SW 1271 (cell line): ENCODE data around the gene C2CD4A.
A peak's percentile ranks its signal among the peaks of the same experiment; 100 is the strongest.
"Not testable (repeated sequence)": the region's sequence is repeated elsewhere in the genome, so short reads cannot be mapped to it uniquely, and the experiment has no call there.

ENCODE experiments used
- DNase-seq, 2 experiments: peaks; one replicate each; lab custom pipeline; 2025; lab: John Stamatoyannopoulos, UW

C2CD4A gene, protein sequence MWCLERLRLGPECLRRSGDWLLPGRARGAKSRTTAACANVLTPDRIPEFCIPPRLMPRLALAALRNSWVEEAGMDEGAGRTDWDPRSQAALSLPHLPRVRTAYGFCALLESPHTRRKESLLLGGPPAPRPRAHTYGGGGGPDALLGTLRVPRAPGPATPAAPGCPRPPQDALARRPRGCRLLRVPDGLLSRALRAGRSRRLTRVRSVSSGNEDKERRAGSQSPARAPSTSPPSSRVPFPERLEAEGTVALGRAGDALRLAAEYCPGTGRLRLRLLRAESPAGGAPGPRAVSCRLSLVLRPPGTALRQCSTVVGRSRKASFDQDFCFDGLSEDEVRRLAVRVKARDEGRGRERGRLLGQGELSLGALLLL

DNA sequence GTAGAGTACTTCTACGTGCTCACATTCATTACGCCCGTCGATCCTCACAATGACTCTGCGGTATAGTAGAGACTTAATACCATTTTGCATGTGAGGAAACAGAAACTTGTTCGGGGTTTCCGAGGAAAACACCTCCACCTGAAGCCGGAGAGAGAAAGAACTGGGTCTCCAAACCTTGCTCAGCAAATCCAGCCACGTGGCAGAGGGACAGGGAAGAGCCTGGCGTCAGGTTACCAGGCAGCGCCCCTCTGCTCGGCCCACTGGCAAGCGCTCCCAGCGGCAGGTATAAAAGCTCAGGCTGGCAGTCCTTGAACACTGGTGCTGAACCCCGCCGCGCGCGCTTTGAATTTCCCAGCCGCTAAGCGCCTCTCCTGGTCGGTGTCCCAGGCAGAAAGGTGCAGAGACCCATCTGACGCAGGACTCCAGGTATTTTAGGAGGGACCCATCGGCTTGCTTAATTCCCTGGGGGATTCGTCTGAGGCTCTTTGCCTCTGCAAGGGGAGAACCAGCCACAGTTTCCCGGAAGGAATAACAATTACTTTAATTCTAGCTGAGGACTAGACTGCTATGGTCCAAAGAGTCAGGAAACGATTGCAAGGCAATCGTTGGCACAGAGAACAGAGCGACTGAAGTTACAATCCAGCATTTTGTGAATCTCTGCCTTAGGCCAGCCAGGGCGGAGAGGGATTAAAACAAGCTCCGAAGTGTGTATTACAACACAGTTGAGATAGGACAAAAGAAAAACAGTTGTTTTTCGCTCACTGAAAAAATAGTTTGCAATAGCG lies at the start of gene C2CD4A:
Gene C2CD4A (plus strand): TSS at position 315 of the 785 bp plus-strand sequence. CDS start 637 bp downstream, outside the sequence.
- DNase-seq = no peak

DNA sequence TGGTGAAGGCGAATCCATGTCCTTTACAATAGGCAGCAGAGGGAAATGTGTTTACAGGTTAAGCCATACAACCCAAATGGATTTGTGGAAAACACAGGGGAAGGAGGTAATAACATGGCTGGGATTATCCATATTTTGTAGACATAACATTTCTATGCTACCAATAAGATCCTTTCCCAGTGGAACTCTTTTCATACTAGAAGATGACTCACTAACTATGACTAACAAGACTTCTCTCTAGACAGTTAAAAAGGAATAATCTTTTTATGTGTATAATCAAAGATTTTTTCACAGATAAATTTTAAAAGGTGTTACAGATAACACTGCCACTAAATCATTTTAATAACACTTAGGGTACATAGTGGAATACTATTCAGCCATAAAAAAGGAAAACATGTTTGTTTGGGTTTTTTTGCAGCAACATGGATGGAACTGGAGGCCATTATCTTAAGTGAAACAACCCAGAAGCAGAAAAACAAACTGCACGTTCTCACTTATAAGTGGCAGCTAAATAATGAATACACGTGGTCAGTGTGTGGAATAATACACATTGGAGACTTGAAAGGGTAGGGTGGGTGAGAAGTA lies 46.1 kb upstream of the C2CD4A start:
- DNase-seq = no peak

DNA sequence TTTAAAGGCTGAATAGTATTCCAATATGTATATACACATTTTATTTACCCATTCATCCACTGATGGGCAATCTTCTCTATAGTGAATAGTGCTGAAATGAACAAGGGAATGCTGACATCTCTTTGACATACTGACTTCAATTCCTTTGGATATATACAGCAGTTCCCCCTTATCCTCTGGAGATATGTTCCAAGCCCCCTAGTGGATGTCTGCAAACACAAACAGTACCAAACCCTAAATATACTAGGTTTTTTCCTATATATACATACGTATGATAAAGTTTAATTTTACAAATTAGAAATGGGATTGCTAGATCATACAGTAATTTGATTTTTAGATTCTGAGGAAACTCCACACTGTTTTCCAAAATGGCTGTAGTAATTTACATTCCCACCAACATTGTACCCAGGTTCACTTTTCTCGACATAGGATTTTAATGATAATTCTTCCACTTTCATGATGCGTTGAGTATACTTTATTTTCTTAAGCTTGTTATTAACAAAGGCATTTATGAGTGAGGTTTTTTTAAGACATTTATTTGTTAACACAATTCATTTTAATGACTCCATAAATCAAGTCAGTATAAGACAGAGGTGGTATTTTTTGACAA lies 44.7 kb upstream of the C2CD4A start:
- peak in 1 of 2 experiments; percentile 61 for DNase-seq

DNA sequence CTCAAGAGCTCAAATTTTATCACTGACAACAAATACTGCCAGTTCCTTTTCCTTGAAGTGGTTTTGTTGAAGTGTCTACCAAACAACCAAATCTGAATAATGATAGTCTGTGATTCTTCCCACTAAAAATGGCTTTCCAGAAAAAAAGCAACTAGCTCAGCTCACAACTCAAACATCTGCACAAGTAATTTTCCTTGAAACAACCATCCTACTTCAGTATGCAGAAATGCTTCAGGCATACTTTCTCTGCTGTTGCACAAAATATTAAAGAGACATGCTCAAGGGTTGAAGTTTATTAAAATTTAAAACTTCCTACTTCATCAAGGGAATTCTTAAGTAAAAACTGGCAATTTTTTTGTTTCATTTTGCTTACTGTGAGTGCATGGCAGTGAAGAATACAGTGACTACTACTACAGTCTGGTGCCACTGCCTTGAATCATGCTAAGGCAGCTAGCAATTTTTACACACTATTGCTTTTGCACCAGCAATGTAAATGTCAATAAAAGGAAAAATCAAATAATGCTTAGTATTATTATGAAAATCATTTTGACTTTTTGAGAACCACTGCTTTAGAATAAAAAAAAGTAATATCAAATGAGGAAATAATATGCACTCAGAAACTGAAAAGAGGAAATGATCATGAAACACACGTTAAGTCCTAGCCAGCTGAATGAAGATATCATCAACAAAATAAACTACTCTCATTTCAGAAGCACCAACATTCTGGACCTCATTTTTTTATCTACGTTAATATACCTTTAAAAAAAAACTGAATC lies 40.1 kb upstream of the C2CD4A start:
- DNase-seq = no peak

DNA sequence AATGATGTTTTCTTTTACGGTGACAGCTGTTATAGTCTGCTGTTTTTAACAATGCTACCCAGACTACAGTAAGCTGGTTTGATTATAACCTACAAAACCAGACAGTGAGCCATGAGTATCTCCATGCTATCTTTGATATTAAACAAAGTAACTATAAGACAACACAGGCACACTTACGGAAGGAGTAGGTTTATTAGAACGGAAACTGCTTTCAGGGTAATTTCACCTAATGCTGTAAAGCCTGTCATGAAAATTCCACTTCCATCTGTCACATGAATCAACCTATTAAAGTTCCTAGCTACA lies 39.6 kb upstream of the C2CD4A start:
- no peak for DNase-seq

DNA sequence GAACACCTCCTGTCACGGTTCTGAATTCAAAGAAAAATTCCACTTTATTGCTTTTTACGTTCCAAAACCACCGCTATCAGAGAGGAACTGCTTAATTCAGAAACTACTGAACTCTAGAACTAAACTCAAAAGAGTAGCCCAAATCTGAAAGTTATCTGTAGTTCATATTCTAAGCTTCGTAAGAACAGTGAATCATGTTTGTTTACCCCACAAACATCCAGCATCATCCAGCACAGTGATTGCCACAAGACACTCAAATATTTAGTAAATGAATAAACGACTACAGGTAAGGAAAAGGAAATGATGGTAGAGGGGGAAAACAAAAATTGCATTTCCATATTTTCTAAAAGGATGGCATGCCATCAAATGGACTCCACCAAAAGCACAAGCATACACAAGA lies 38.9 kb upstream of the C2CD4A start:
- no peak for DNase-seq

DNA sequence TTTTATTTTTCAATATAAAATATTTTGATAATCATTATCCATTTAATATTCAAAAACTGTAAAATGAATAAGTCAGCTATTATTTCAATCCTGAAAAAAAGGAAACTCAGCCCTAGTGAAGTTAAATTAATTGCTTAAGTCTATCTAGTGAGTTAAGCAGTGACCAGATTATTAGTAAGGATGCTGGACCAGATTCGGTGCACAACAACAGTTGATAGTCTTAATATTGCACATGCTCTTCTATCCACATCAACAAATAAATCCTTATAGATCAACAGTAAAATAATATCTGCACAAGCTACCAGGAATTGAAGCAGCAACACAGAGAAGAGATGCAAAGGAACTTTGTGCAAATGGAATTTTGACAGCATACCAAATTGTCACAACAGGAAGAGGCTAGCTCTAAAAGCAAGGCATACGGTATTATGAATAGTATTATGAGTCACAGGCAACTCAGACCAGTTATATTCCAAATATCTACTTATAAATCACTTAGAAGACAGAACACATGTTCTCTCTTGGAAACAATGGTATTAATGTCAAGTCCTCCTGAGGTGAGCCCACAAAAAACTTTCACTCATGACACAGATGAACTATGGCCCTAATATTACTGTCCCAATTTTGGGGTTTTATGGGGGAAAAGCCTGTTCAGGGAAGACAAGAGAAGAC lies 31.4 kb upstream of the C2CD4A start:
- peak; percentile 72 to 92 for DNase-seq

GRCh38 chr15:62046078-62046743 lies 20.6 kb upstream of the C2CD4A start:
- no peak for DNase-seq

GRCh38 chr15:62047282-62047827 lies 19.4 kb upstream of the C2CD4A start:
- no peak for DNase-seq

- not testable (repeated sequence) for DNase-seq
These were observed 18.5 kb upstream of the C2CD4A start for GRCh38 chr15:62048254-62048653.

DNA sequence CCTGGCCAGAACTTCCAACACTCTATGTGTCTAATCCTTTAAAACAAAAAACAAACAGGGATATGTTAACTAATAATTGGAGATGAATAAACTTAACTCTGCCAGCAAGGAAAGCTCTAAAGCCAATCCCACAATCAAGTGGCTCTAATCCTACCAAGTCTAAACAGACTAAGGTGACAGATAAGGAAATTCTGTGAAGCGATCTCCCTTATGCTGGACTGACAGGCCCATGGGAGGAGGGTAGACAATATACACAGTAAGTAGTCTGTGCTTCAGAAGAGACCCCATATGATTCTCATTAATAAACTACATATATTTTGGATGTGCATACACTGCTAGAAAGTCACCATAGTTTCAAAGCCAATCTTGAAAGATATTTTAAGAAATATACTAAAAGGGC lies 16.7 kb upstream of the C2CD4A start:
- no peak for DNase-seq

DNA sequence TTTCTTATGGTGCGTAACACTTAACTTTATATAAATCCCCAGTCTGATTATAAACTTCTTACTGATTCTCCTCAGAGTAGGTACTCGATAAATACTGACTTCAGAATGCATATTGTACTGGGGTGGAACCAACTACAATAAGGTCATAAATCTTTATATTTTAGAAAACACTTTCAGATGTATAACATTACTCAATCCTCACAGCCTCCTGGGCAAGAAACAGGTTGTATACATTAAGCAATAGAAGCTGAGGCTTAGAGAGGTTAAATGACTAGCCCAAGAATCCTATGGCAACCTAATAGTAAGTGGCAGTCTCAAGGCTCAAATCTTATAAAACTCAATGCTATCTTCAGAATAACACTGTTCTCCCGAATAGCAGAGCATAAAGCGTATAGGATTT lies 15.6 kb upstream of the C2CD4A start:
- no peak for DNase-seq

GRCh38 chr15:62052713-62053112 lies 14.1 kb upstream of the C2CD4A start:
- no peak for DNase-seq

GRCh38 chr15:62053439-62054085 lies 13.2 kb upstream of the C2CD4A start:
- no peak for DNase-seq

GRCh38 chr15:62054979-62055378 lies 11.8 kb upstream of the C2CD4A start:
- no peak for DNase-seq

DNA sequence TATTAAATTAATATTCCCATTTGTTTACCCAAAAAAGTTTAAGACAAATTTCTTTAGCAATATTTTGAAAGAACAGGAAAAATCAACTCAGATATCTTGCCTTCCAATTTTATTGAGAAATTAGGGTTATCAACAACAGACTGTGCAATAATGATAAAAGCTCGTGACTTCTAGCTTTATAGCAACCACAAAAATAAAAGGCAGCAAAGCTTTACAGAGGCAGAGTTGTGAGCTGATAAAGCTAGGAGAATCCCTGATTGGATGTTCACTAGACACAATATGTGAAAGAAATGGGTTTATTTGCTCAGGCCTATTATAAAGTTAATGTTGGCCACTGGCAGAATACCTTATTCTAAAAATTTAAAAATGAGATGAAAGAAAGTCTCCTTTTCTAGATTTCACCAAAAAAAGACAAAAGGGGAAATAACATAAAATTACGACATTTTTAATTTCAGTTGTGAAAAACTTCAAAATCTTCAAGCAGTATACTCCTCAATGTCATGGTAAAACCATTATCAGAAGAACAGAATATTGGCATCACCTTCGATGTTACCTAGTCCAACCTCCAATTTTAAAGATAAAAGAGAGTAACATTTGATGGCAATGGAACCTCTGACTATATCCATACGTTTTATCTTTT lies 9.3 kb upstream of the C2CD4A start:
- no peak for DNase-seq

DNA sequence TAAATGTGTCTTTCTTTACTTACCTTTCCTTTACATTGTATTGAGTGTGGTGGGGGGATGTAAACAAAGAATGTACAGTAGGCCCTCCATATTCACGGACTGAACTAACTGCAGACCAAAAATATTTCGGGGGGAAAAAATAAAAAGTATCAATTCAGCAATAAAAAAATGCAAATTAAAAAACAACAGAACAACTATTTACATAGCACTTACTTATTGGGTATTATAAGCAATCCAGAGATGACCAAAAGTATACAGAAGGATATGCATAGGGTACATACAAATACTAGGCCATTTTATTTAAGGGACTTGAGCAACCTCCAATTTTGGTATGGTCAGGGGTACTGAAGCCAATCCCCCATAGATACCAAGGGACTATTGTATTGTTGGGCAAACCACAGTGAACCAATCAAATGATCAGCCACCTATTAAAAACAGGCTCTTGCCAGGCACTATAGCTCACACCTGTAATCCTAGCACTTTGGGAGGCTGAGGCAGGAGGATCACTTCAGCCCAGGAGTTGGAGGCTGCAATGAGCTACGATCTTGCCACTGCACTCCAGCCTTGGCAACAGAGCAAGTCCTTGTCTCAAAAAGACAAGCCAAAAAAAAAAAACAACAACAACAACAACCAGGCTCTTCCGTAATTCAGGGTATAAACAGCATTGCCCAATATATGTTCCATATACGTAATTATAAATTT lies 8.3 kb upstream of the C2CD4A start:
- no peak for DNase-seq

DNA sequence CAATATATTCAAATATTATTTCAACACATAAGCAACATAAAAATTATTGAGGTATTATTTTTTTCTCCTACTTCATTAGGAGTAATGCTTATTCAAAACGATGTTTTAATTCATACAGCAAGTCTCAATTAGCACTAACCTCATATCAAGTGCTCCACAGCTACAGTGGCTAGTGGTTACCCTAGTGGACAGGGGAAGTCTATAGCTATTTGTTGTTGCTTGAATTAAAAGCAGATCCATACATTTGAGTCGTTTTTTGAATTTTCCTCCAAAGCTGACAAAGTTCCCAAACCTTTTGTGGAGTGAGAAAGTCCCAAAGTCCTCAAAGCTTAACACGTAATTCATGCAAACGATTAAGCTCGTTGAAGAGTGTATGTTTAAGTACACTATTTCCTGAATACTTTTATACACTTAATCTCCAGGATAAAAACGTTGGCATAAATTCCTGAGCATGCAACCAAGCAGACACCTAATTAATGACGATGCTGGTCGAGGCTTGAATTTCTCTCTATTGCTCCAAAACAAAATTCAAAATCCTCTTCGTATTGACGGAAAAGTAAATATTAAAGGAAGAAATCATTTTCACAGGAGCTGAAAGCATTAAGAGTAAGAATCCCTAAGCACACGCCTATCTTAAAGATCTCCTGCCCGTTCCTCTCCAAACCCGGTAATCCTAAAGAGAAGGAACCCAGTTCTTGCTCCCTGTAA lies 7.5 kb upstream of the C2CD4A start:
- peak in 1 of 2 experiments; percentile 42 for DNase-seq
